Esophagus squamous epithelium (tissue), 4 donors: ENCODE data around the gene SAPCD1.

ENCODE experiments used
- POLR2A ChIP-seq, 4 donors: fragments of 450-650 bp; IDR thresholded peaks; one replicate each; pipeline ENCODE4 v1.6.1; 2017; ENCODE audit warnings: antibody characterized with exemption in 4 of 4, mild to moderate bottlenecking in 4 of 4, moderate library complexity in 3 of 4
- TF ChIP-seq, protein P1 (sequence below), 6 experiments: fragments of 450-650 bp in 4 of 6; fragments of 200-600 bp in 2 of 6; sonication (generic) in 2 of 6; IDR thresholded peaks; one replicate each; pipeline ENCODE4 v1.5.1; 2016 to 2019; ENCODE audit warnings: antibody characterized with exemption in 6 of 6, mild to moderate bottlenecking in 4 of 6, moderate library complexity in 4 of 6

DNA sequence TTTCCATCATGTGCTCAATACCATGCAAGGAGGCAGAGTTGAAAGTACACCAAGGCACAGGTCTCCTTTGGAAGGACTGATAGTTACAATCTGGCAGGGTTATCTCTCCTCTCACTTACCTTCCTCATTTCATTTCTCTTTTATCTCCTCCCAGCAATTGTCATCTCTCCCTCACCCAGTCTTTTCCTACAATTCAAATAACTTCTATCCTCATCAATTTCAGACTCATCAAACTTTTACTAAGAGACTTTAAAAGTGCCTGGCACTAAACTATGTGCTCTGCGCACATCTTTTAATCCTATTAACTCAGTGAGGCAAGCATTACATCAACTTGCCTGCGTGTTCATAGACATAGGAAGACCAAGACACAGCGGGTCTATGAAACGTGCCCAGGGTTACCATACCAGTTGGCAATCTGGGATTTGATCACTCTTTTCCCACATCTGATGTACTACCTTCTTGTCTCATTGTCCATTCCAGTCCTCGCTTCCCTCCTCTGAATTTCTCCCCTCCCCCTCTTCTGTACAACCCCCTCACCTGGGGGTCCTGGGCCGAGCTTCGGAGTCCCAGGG, 31.9 kb downstream of the SAPCD1 start:
- TF ChIP-seq, protein P1, sequence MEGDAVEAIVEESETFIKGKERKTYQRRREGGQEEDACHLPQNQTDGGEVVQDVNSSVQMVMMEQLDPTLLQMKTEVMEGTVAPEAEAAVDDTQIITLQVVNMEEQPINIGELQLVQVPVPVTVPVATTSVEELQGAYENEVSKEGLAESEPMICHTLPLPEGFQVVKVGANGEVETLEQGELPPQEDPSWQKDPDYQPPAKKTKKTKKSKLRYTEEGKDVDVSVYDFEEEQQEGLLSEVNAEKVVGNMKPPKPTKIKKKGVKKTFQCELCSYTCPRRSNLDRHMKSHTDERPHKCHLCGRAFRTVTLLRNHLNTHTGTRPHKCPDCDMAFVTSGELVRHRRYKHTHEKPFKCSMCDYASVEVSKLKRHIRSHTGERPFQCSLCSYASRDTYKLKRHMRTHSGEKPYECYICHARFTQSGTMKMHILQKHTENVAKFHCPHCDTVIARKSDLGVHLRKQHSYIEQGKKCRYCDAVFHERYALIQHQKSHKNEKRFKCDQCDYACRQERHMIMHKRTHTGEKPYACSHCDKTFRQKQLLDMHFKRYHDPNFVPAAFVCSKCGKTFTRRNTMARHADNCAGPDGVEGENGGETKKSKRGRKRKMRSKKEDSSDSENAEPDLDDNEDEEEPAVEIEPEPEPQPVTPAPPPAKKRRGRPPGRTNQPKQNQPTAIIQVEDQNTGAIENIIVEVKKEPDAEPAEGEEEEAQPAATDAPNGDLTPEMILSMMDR (IDR thresholded peaks at IDR 0.05) = no peak
- no peak for TF ChIP-seq POLR2A (IDR thresholded peaks at IDR 0.05)
